ENCODE results near the gene COG1. TPM values are rescaled to one million over a fixed set of nuclear protein-coding genes. Genes with fewer than 3 reads are reported as not detected.

COG1 gene
- total RNA-seq = 15.4 and 26.6 TPM in 2 replicates

GRCh38 chr17:73192894-73193701, at the start of gene COG1:
Gene COG1, plus strand, starts transcription at chr17:73193055. Its CDS starts 15 bp downstream, at chr17:73193070.

Other genes starting within 250 kb of the COG1 start
- 11.0 and 12.9 TPM in 2 replicates for gene SLC39A11, start 100.4 kb upstream of the COG1 start, total RNA-seq
- not detected in 2 replicates for gene SSTR2, start 28.0 kb upstream of the COG1 start, total RNA-seq
- gene CPSF4L, start 68.8 kb downstream of the COG1 start, total RNA-seq = not detected in 2 replicates
- gene CDC42EP4, start 118.9 kb downstream of the COG1 start, total RNA-seq = 40.1 and 73.7 TPM in 2 replicates

All from subcutaneous preadipocyte (primary cell).